H1 (cell line): ENCODE results near the gene CCDC117. TPM values are rescaled to one million over a fixed set of nuclear protein-coding genes. Genes with fewer than 3 reads are reported as not detected.

Experiments
- CTCF ChIA-PET: fragments of 300-600 bp; sonication (Branson Sonifier 250); formaldehyde crosslinking; loops from one replicate; lab custom pipeline; 2021; ENCODE audit not compliant: partially characterized antibody; lab: Charles Lee
- POLR2A ChIA-PET: fragments of 300-600 bp; sonication (Branson Sonifier 250); formaldehyde crosslinking; loops from one replicate; lab custom pipeline; 2021; ENCODE audit warnings: inconsistent platforms; ENCODE audit not compliant: partially characterized antibody; lab: Charles Lee
- DNase-seq, 2 experiments: peaks; one replicate each; pipeline versions ENCODE4 v3.0.0 to v3.0.0-alpha.2; 2010 to 2022; ENCODE audit warnings: low spot score in 2 of 2, low read depth in 1 of 2, mixed read lengths in 1 of 2
- FAIRE-seq: peaks from 2 replicates; lab custom pipeline; 2011; peaks lifted over from hg19 to GRCh38; lab: Jason Lieb, UNC
- H2AFZ ChIP-seq: 2 replicates; pipeline ENCODE4 v1.8.1; 2012; ENCODE audit warnings: low read length, inconsistent platforms
- H2AK5ac ChIP-seq: 2 replicates; pipeline ENCODE4 v1.6.1; 2013; ENCODE audit warnings: low read depth, low read length
- H2BK120ac ChIP-seq: replicated peaks from 2 replicates; pipeline ENCODE3; 2013; ENCODE audit warnings: low read depth, low read length, inconsistent platforms
- H2BK12ac ChIP-seq: 2 replicates; pipeline ENCODE4 v1.6.1; 2013; ENCODE audit warnings: low read depth, low read length
- H2BK15ac ChIP-seq: 2 replicates; pipeline ENCODE4 v1.6.1; 2013; ENCODE audit warnings: low read length
- H2BK20ac ChIP-seq: 2 replicates; pipeline ENCODE4 v1.6.1; 2013; ENCODE audit warnings: low read length
- H2BK5ac ChIP-seq: 2 replicates; pipeline ENCODE4 v1.6.1; 2013; ENCODE audit warnings: low read depth, low read length
- H3K14ac ChIP-seq: 2 replicates; pipeline ENCODE4 v1.6.1; 2013; ENCODE audit warnings: inconsistent platforms; ENCODE audit not compliant: insufficient read length
- H3K18ac ChIP-seq: 2 replicates; pipeline ENCODE4 v1.6.1; 2013; ENCODE audit warnings: low read length; ENCODE audit errors: extremely low read depth
- H3K23ac ChIP-seq: 2 replicates; pipeline ENCODE4 v1.6.1; 2013; ENCODE audit warnings: inconsistent platforms; ENCODE audit not compliant: insufficient read length
- H3K23me2 ChIP-seq: 2 replicates; pipeline ENCODE4 v1.6.1; 2013; ENCODE audit warnings: low read depth, low read length
- H3K27ac ChIP-seq: 2 replicates; pipeline ENCODE4 v1.6.1; 2011; ENCODE audit warnings: low read depth, low read length, inconsistent platforms
- H3K27me3 ChIP-seq, 4 experiments: replicated peaks in 1 of 4; 1 replicate in 1 of 4; 2 replicates in 3 of 4; pipeline versions ENCODE4 v1.6.1 to v1.8.1; 2011 to 2013; ENCODE audit warnings: low read length in 3 of 4, mild to moderate bottlenecking in 3 of 4, inconsistent platforms in 2 of 4, mixed read lengths in 2 of 4, moderate library complexity in 1 of 4; ENCODE audit not compliant: control insufficient read depth in 3 of 4, insufficient read depth in 3 of 4; ENCODE audit errors: extremely low read depth in 1 of 4
- H3K36me3 ChIP-seq, 4 experiments: 2 replicates each; pipeline versions ENCODE4 v1.6.1 to v1.8.1; 2011 to 2013; ENCODE audit warnings: mild to moderate bottlenecking in 4 of 4, low read length in 3 of 4, moderate library complexity in 2 of 4, control low read depth in 1 of 4, inconsistent platforms in 1 of 4; ENCODE audit not compliant: insufficient read depth in 4 of 4, control insufficient read depth in 2 of 4
- H3K4ac ChIP-seq: replicated peaks from 2 replicates; pipeline ENCODE3; 2013; ENCODE audit warnings: low read length, low read depth, mixed read lengths, inconsistent platforms; ENCODE audit not compliant: insufficient read length
- H3K4me1 ChIP-seq, 4 experiments: replicated peaks in 1 of 4; 1 replicate in 1 of 4; 2 replicates in 3 of 4; pipeline versions ENCODE4 v1.6.1 to v1.8.1; 2011 to 2013; ENCODE audit warnings: low read length in 3 of 4, inconsistent platforms in 2 of 4, mixed read lengths in 1 of 4; ENCODE audit not compliant: insufficient read depth in 4 of 4, control insufficient read depth in 3 of 4
- H3K4me2 ChIP-seq, 2 experiments: 2 replicates each; pipeline versions ENCODE4 v1.6.1 to v1.8.1; 2011 to 2013; ENCODE audit warnings: low read depth in 2 of 2, low read length in 2 of 2, control low read depth in 1 of 2, inconsistent platforms in 1 of 2, mild to moderate bottlenecking in 1 of 2; ENCODE audit not compliant: insufficient read depth in 1 of 2
- H3K4me3 ChIP-seq, 4 experiments: fragments of 200-600, 300-600 bp in 1 of 4; sonication (generic), shearing (Covaris generic), sonication (Bioruptor Twin) in 1 of 4; 2 replicates each; pipeline versions ENCODE4 v1.5.1 to v1.8.1; 2011 to 2016; ENCODE audit warnings: low read length in 4 of 4, low read depth in 3 of 4, control low read depth in 2 of 4, inconsistent platforms in 2 of 4, mild to moderate bottlenecking in 2 of 4, mixed read lengths in 1 of 4, moderate library complexity in 1 of 4; ENCODE audit not compliant: insufficient read depth in 2 of 4; ENCODE audit errors: extremely low read depth in 1 of 4
- H3K56ac ChIP-seq: replicated peaks from 2 replicates; pipeline ENCODE3; 2013; ENCODE audit warnings: low read depth, mild to moderate bottlenecking, mixed read lengths, low read length, inconsistent platforms; ENCODE audit not compliant: insufficient read length
- H3K79me1 ChIP-seq: 2 replicates; pipeline ENCODE4 v1.6.1; 2013; ENCODE audit warnings: low read depth, low read length, control low read depth
- H3K79me2 ChIP-seq, 2 experiments: 2 replicates each; pipeline versions ENCODE4 v1.6.1 to v1.8.1; 2012 to 2013; ENCODE audit warnings: low read length in 2 of 2, mild to moderate bottlenecking in 2 of 2, inconsistent platforms in 1 of 2; ENCODE audit not compliant: insufficient read depth in 2 of 2, control insufficient read depth in 1 of 2
- H3K9ac ChIP-seq, 4 experiments: replicated peaks in 1 of 4; 1 replicate in 1 of 4; 2 replicates in 3 of 4; pipeline versions ENCODE4 v1.6.1 to v1.8.1; 2011 to 2013; ENCODE audit warnings: low read depth in 3 of 4, low read length in 3 of 4, control low read depth in 2 of 4, mild to moderate bottlenecking in 2 of 4, moderate library complexity in 2 of 4, inconsistent platforms in 1 of 4; ENCODE audit errors: extremely low read depth in 1 of 4
- H3K9me3 ChIP-seq, 2 experiments: 2 replicates each; pipeline versions ENCODE4 v1.6.1 to v1.8.1; 2012 to 2013; ENCODE audit warnings: mild to moderate bottlenecking in 2 of 2, moderate library complexity in 2 of 2, control low read depth in 1 of 2, inconsistent platforms in 1 of 2, low read depth in 1 of 2, low read length in 1 of 2, mixed read lengths in 1 of 2; ENCODE audit not compliant: insufficient read depth in 2 of 2
- H4K20me1 ChIP-seq, 2 experiments: replicated peaks in 1 of 2; 2 replicates each; pipeline versions ENCODE3 to v1.8.1; 2011 to 2013; ENCODE audit warnings: inconsistent platforms in 2 of 2, low read length in 2 of 2, mild to moderate bottlenecking in 1 of 2; ENCODE audit not compliant: insufficient read depth in 2 of 2, control insufficient read depth in 1 of 2
- H4K5ac ChIP-seq: 2 replicates; pipeline ENCODE4 v1.6.1; 2013; ENCODE audit warnings: low read length, low read depth, mixed read lengths, inconsistent platforms; ENCODE audit not compliant: insufficient read length
- H4K8ac ChIP-seq: 2 replicates; pipeline ENCODE4 v1.8.0; 2013; ENCODE audit warnings: mild to moderate bottlenecking, moderate library complexity, low read length, inconsistent platforms; ENCODE audit not compliant: insufficient read depth; ENCODE audit errors: extremely low read depth
- H4K91ac ChIP-seq: replicated peaks from 2 replicates; pipeline ENCODE3; 2013; ENCODE audit warnings: low read length, mixed read lengths, inconsistent platforms; ENCODE audit not compliant: insufficient read length
- ASH2L ChIP-seq: fragments of 200-600, 300-600 bp; sonication (generic); IDR thresholded peaks from one replicate; pipeline ENCODE4 v1.7.1; 2017; ENCODE audit warnings: low read length
- BACH1 ChIP-seq: IDR thresholded peaks from 2 replicates; pipeline ENCODE4 v1.6.1; 2012; ENCODE audit warnings: low read length, improper control_type of control experiment
- EP300 ChIP-seq, 2 experiments: IDR thresholded peaks; 1 replicate in 1 of 2; 2 replicates in 1 of 2; pipeline ENCODE4 v1.6.1; 2011 to 2012; ENCODE audit warnings: low read depth in 2 of 2, low read length in 2 of 2, mild to moderate bottlenecking in 2 of 2, borderline replicate concordance in 1 of 2, inconsistent platforms in 1 of 2, moderate library complexity in 1 of 2
- HDAC2 ChIP-seq, 2 experiments: fragments of 300-600 bp in 1 of 2; sonication (generic) in 1 of 2; IDR thresholded peaks; 2 replicates each; pipeline ENCODE4 v1.6.1; 2011 to 2012; ENCODE audit warnings: low read depth in 2 of 2, low read length in 2 of 2, mild to moderate bottlenecking in 2 of 2, moderate library complexity in 2 of 2, borderline replicate concordance in 1 of 2, inconsistent platforms in 1 of 2
- KDM4A ChIP-seq: IDR thresholded peaks from one replicate; pipeline ENCODE4 v1.7.1; 2012; ENCODE audit warnings: low read depth, mild to moderate bottlenecking, moderate library complexity, low read length, inconsistent platforms; ENCODE audit not compliant: severe bottlenecking
- POLR2AphosphoS5 ChIP-seq: IDR thresholded peaks from 2 replicates; pipeline ENCODE4 v1.6.1; 2011; ENCODE audit warnings: low read depth, low read length
- SIRT6 ChIP-seq: IDR thresholded peaks from one replicate; pipeline ENCODE4 v1.7.1; 2012; ENCODE audit warnings: low read length, inconsistent platforms
- SIX5 ChIP-seq: IDR thresholded peaks from 2 replicates; pipeline ENCODE4 v1.6.1; 2011; ENCODE audit warnings: mild to moderate bottlenecking, low read depth, low read length
- WGBS, 2 experiments: shearing (Covaris generic) in 1 of 2; methylation state at CpG; one replicate each; pipeline versions ENCODE4 v1.1.6 to v1.1.7; 2013 to 2015; ENCODE audit warnings: low lambda C conversion rate in 2 of 2, mixed read lengths in 2 of 2, inconsistent platforms in 1 of 2, low coverage in 1 of 2, missing lambda C conversion rate in 1 of 2; ENCODE audit not compliant: insufficient replicate concordance in 2 of 2, insufficient coverage in 1 of 2, insufficient read length in 1 of 2; ENCODE audit errors: extremely low coverage in 1 of 2, missing lambda C conversion rate in 1 of 2; 5-methylcytosine and 5-hydroxymethylcytosine counted together
- polyA plus RNA-seq, 7 experiments: library from polyadenylated mRNA; depleted of rRNA in 3 of 7; stranded (reverse) in 5 of 7; unstranded in 2 of 7; fragments of >200 nt in 5 of 7; fragments of 200-250 nt in 2 of 7; gene quantifications; 1 replicate in 5 of 7; 2 replicates in 1 of 7; 4 replicates in 1 of 7; pipeline versions ENCODE4 v1.2.1 to v1.2.3, GENCODE V29; 2011 to 2013; ENCODE audit warnings: missing spikeins in 2 of 7, mixed read lengths in 2 of 7
- total RNA-seq: library from RNA; stranded (reverse); fragmentation: NEBNext Ultra II Directional; extraction: Animal tissue kit (Norgen Biotek cat#: 25700); gene quantifications from 2 replicates; pipeline ENCODE4 v1.2.1, GENCODE V29; 2021

Gene CCDC117
- total and polyA plus RNA-seq, 2 of the 8 experiments (the other 6 are each of a cell fraction or from before 2014, with no cell fraction given), result 9.1 to 43.1 TPM

- TF ChIP-seq POLR2AphosphoS5, result no peak
- TF ChIP-seq ASH2L, result no peak
- no peak for TF ChIP-seq EP300 (IDR thresholded peaks at IDR 0.05; ENCODE audit: borderline replicate concordance in 1 of 2, low read depth in 2 of 2, low read length in 2 of 2)
- TF ChIP-seq SIRT6, result no peak
- no peak for TF ChIP-seq SIX5
- no peak for TF ChIP-seq HDAC2 (IDR thresholded peaks at IDR 0.05; ENCODE audit: borderline replicate concordance in 1 of 2, low read depth in 2 of 2, low read length in 2 of 2)
- TF ChIP-seq KDM4A, result no peak
- no peak for TF ChIP-seq BACH1
- TF ChIP-seq, all 59 proteins: peak for 0
- Histone ChIP-seq H3K79me1 (no peaks in the 10 kb centered on the region), H3K4me1 (no peaks in the 10 kb centered on the region; a peak in 1 of 7 replicates), H4K5ac (no peak overlapping the region), H3K4me2 (no peak overlapping the region), H3K23me2 (peaks cover 8% of the 10 kb centered on the region; the same call in 1 of the 2 replicates), H3K79me2 (no peaks in the 10 kb centered on the region), H2BK5ac (no peak overlapping the region), H3K18ac (no peak overlapping the region), H2BK120ac (no peak overlapping the region), H3K36me3 (no peaks in the 10 kb centered on the region), H3K9ac (no peak overlapping the region), H2BK20ac (no peak overlapping the region), H3K27ac (no peak overlapping the region), H2BK12ac (no peak overlapping the region), H3K14ac (no peak overlapping the region), H2AK5ac (no peak overlapping the region), H3K27me3 (no peaks in the 10 kb centered on the region), H3K4me3 (no peak overlapping the region), H3K56ac (no peak overlapping the region), H3K4ac (no peak overlapping the region), H3K9me3 (no peaks in the 10 kb centered on the region), H4K20me1 (no peaks in the 10 kb centered on the region), H4K91ac (no peak overlapping the region), H3K23ac (no peak overlapping the region), H2AFZ (no peak overlapping the region), H2BK15ac (no peak overlapping the region), H4K8ac (no peak overlapping the region)
- POLR2A ChIA-PET, result interaction anchor here (1.3 to 5.0 kb wide), 2 partner anchors 27 to 32 kb away, joined by 3 to 27 read pairs; partner anchors contain the start of gene XBP1
- FAIRE-seq (no peak), DNase-seq (no peak)
- WGBS, 2 experiments, result 91% methylated on average over 7 of the region's 7 CpGs; no CpG with 5 or more reads in 1 of the 2 experiments
- CTCF ChIA-PET, result interaction anchor here (1.0 to 1.4 kb wide), 2 partner anchors 37 to 50 kb away, joined by 3 to 5 read pairs; no protein-coding TSS in a partner anchor
These were observed 54.4 kb downstream of the CCDC117 start for GRCh38 chr22:28826921-28827320.
